ENCODE measurements around the gene MARK3.

MARK3 gene

GRCh38 chr14:103535081-103535890, 150.1 kb downstream of the MARK3 start:
- Histone ChIP-seq H2AFZ (ENCODE audit: insufficient read depth, low read length, poor library complexity) (no peak overlapping the region), H2BK5ac (ENCODE audit: low read depth, low read length, poor library complexity) (no peak overlapping the region), H3K27me3 (ENCODE audit: insufficient read depth, low read length) (no peaks in the 10 kb centered on the region), H3K4ac (ENCODE audit: low read depth, low read length) (no peak overlapping the region), H3K9me3 (ENCODE audit: insufficient read depth, low read depth, low read length) (no peaks in the 10 kb centered on the region), H3K4me1 (ENCODE audit: control insufficient read depth in 1 of 2, insufficient read depth in 2 of 2, low read length in 2 of 2) (no peaks in the 10 kb centered on the region), H3K4me3 (ENCODE audit: low read depth, low read length) (no peak overlapping the region), H3K79me2 (ENCODE audit: control insufficient read depth, insufficient read depth, low read length, poor library complexity) (no peaks in the 10 kb centered on the region), H4K8ac (ENCODE audit: low read depth, low read length) (no peak overlapping the region), H3K4me2 (ENCODE audit: low read length) (no peak overlapping the region), H3K9ac (ENCODE audit: low read length) (no peak overlapping the region), H3K27ac (ENCODE audit: low read depth, low read length) (no peak overlapping the region), H3K36me3 (ENCODE audit: control insufficient read depth in 1 of 2, insufficient read depth in 2 of 2, low read length in 2 of 2) (peaks cover 10 to 17% of the 10 kb centered on the region in 2 experiments), H2BK12ac (ENCODE audit: low read length) (no peak overlapping the region), H4K12ac (ENCODE audit: low read depth, low read length) (no peak overlapping the region), H3K23ac (ENCODE audit: low read length) (no peak overlapping the region), H2BK120ac (ENCODE audit: insufficient read depth, low read length, poor library complexity) (no peak overlapping the region), H3K14ac (ENCODE audit: low read length) (no peak overlapping the region), H2AK5ac (ENCODE audit: low read length) (no peak overlapping the region), H3K79me1 (ENCODE audit: low read length) (no peaks in the 10 kb centered on the region), H4K91ac (ENCODE audit: low read depth, low read length) (no peak overlapping the region), H3K18ac (ENCODE audit: low read length) (no peak overlapping the region)
- no CpG with 5 or more reads among the region's 21 CpGs for whole genome bisulfite sequencing (ENCODE audit: extremely low coverage, insufficient coverage, insufficient read length)
- DNase-seq, result no peak

- no peak overlapping the region for H2BK12ac ChIP-seq (ENCODE audit: low read length)
- H2BK5ac ChIP-seq (ENCODE audit: low read depth, low read length, poor library complexity), result no peak overlapping the region
- H2BK120ac ChIP-seq (ENCODE audit: insufficient read depth, low read length, poor library complexity), result no peak overlapping the region
- no peaks in the 10 kb centered on the region for H3K79me2 ChIP-seq (ENCODE audit: control insufficient read depth, insufficient read depth, low read length, poor library complexity)
- H2AFZ ChIP-seq (ENCODE audit: insufficient read depth, low read length, poor library complexity), result no peak overlapping the region
- no peak for DNase-seq
- no peak overlapping the region for H3K14ac ChIP-seq (ENCODE audit: low read length)
- H3K4ac ChIP-seq (ENCODE audit: low read depth, low read length), result no peak overlapping the region
- no CpG with 5 or more reads among the region's 11 CpGs for WGBS (ENCODE audit: extremely low coverage, insufficient coverage, insufficient read length)
- no peaks in the 10 kb centered on the region for H3K4me1 ChIP-seq (ENCODE audit: control insufficient read depth in 1 of 2, insufficient read depth in 2 of 2, low read length in 2 of 2)
- H3K9ac ChIP-seq (ENCODE audit: low read length), result no peak overlapping the region
- H3K27ac ChIP-seq (ENCODE audit: low read depth, low read length), result no peak overlapping the region
- H3K4me2 ChIP-seq (ENCODE audit: low read length), result no peak overlapping the region
- peaks cover 10 to 17% of the 10 kb centered on the region in 2 experiments for H3K36me3 ChIP-seq (ENCODE audit: control insufficient read depth in 1 of 2, insufficient read depth in 2 of 2, low read length in 2 of 2)
- no peak overlapping the region for H3K23ac ChIP-seq (ENCODE audit: low read length)
- H3K79me1 ChIP-seq (ENCODE audit: low read length), result no peaks in the 10 kb centered on the region
- H3K27me3 ChIP-seq (ENCODE audit: insufficient read depth, low read length), result no peaks in the 10 kb centered on the region
- no peak overlapping the region for H2AK5ac ChIP-seq (ENCODE audit: low read length)
- H4K12ac ChIP-seq (ENCODE audit: low read depth, low read length), result no peak overlapping the region
- no peaks in the 10 kb centered on the region for H3K9me3 ChIP-seq (ENCODE audit: insufficient read depth, low read depth, low read length)
- no peak overlapping the region for H4K8ac ChIP-seq (ENCODE audit: low read depth, low read length)
- no peak overlapping the region for H3K18ac ChIP-seq (ENCODE audit: low read length)
- no peak overlapping the region for H3K4me3 ChIP-seq (ENCODE audit: low read depth, low read length)
- no peak overlapping the region for H4K91ac ChIP-seq (ENCODE audit: low read depth, low read length)
Measured at GRCh38 chr14:103535891-103536565, 150.8 kb downstream of the MARK3 start.

GRCh38 chr14:103536693-103537092, 151.5 kb downstream of the MARK3 start:
- no peaks in the 10 kb centered on the region for H3K79me2 ChIP-seq (ENCODE audit: control insufficient read depth, insufficient read depth, low read length, poor library complexity)
- H3K79me1 ChIP-seq (ENCODE audit: low read length), result no peaks in the 10 kb centered on the region
- no peak overlapping the region for H3K23ac ChIP-seq (ENCODE audit: low read length)
- H4K8ac ChIP-seq (ENCODE audit: low read depth, low read length), result no peak overlapping the region
- no peak overlapping the region for H3K27ac ChIP-seq (ENCODE audit: low read depth, low read length)
- H3K9ac ChIP-seq (ENCODE audit: low read length), result no peak overlapping the region
- no peak overlapping the region for H3K4me2 ChIP-seq (ENCODE audit: low read length)
- no peak overlapping the region for H3K4me3 ChIP-seq (ENCODE audit: low read depth, low read length)
- no peak overlapping the region for H4K91ac ChIP-seq (ENCODE audit: low read depth, low read length)
- no peak for DNase-seq
- H2BK5ac ChIP-seq (ENCODE audit: low read depth, low read length, poor library complexity), result no peak overlapping the region
- no CpG with 5 or more reads among the region's 9 CpGs for WGBS (ENCODE audit: extremely low coverage, insufficient coverage, insufficient read length)
- H2BK12ac ChIP-seq (ENCODE audit: low read length), result no peak overlapping the region
- H3K9me3 ChIP-seq (ENCODE audit: insufficient read depth, low read depth, low read length), result no peaks in the 10 kb centered on the region
- H3K27me3 ChIP-seq (ENCODE audit: insufficient read depth, low read length), result no peaks in the 10 kb centered on the region
- H3K18ac ChIP-seq (ENCODE audit: low read length), result no peak overlapping the region
- no peak overlapping the region for H4K12ac ChIP-seq (ENCODE audit: low read depth, low read length)
- H2AK5ac ChIP-seq (ENCODE audit: low read length), result no peak overlapping the region
- no peak overlapping the region for H3K14ac ChIP-seq (ENCODE audit: low read length)
- no peak overlapping the region for H2AFZ ChIP-seq (ENCODE audit: insufficient read depth, low read length, poor library complexity)
- H3K36me3 ChIP-seq (ENCODE audit: control insufficient read depth in 1 of 2, insufficient read depth in 2 of 2, low read length in 2 of 2), result peaks cover 10 to 17% of the 10 kb centered on the region in 2 experiments
- no peak overlapping the region for H2BK120ac ChIP-seq (ENCODE audit: insufficient read depth, low read length, poor library complexity)
- no peaks in the 10 kb centered on the region for H3K4me1 ChIP-seq (ENCODE audit: control insufficient read depth in 1 of 2, insufficient read depth in 2 of 2, low read length in 2 of 2)
- no peak overlapping the region for H3K4ac ChIP-seq (ENCODE audit: low read depth, low read length)

GRCh38 chr14:103537175-103537990, 152.2 kb downstream of the MARK3 start:
- Histone ChIP-seq H3K27ac (ENCODE audit: low read depth, low read length) (no peak overlapping the region), H3K27me3 (ENCODE audit: insufficient read depth, low read length) (no peaks in the 10 kb centered on the region), H2AK5ac (ENCODE audit: low read length) (no peak overlapping the region), H2AFZ (ENCODE audit: insufficient read depth, low read length, poor library complexity) (no peak overlapping the region), H3K79me2 (ENCODE audit: control insufficient read depth, insufficient read depth, low read length, poor library complexity) (no peaks in the 10 kb centered on the region), H4K8ac (ENCODE audit: low read depth, low read length) (no peak overlapping the region), H3K14ac (ENCODE audit: low read length) (no peak overlapping the region), H3K4ac (ENCODE audit: low read depth, low read length) (no peak overlapping the region), H3K18ac (ENCODE audit: low read length) (no peak overlapping the region), H4K12ac (ENCODE audit: low read depth, low read length) (no peak overlapping the region), H3K9ac (ENCODE audit: low read length) (no peak overlapping the region), H4K91ac (ENCODE audit: low read depth, low read length) (no peak overlapping the region), H3K9me3 (ENCODE audit: insufficient read depth, low read depth, low read length) (no peaks in the 10 kb centered on the region), H3K79me1 (ENCODE audit: low read length) (no peaks in the 10 kb centered on the region), H2BK120ac (ENCODE audit: insufficient read depth, low read length, poor library complexity) (no peak overlapping the region), H3K4me1 (ENCODE audit: control insufficient read depth in 1 of 2, insufficient read depth in 2 of 2, low read length in 2 of 2) (no peaks in the 10 kb centered on the region), H3K4me2 (ENCODE audit: low read length) (no peak overlapping the region), H2BK12ac (ENCODE audit: low read length) (no peak overlapping the region), H3K4me3 (ENCODE audit: low read depth, low read length) (no peak overlapping the region), H3K36me3 (ENCODE audit: control insufficient read depth in 1 of 2, insufficient read depth in 2 of 2, low read length in 2 of 2) (peaks cover 8 to 17% of the 10 kb centered on the region in 2 experiments), H3K23ac (ENCODE audit: low read length) (no peak overlapping the region), H2BK5ac (ENCODE audit: low read depth, low read length, poor library complexity) (no peak overlapping the region)
- WGBS (ENCODE audit: extremely low coverage, insufficient coverage, insufficient read length), result no CpG with 5 or more reads among the region's 18 CpGs
- no peak for DNase-seq
